H1 (cell line): ENCODE results near the gene ZNF423. TPM values are rescaled to one million over a fixed set of nuclear protein-coding genes. Genes with fewer than 3 reads are reported as not detected.

Source experiments
- CHD1 ChIP-seq: IDR thresholded peaks from 2 replicates; pipeline ENCODE4 v1.6.1; 2012; ENCODE audit warnings: low read depth, low read length, improper control_type of control experiment
- CHD7 ChIP-seq: fragments of 300-600 bp; sonication (generic); IDR thresholded peaks from 2 replicates; pipeline ENCODE4 v1.7.1; 2012; ENCODE audit warnings: low read length, moderate library complexity, mild to moderate bottlenecking, inconsistent platforms; ENCODE audit not compliant: insufficient replicate concordance
- EP300 ChIP-seq, 2 experiments: IDR thresholded peaks; 1 replicate in 1 of 2; 2 replicates in 1 of 2; pipeline ENCODE4 v1.6.1; 2011 to 2012; ENCODE audit warnings: low read depth in 2 of 2, low read length in 2 of 2, mild to moderate bottlenecking in 2 of 2, borderline replicate concordance in 1 of 2, inconsistent platforms in 1 of 2, moderate library complexity in 1 of 2
- GTF2F1 ChIP-seq: IDR thresholded peaks from 2 replicates; pipeline ENCODE4 v1.6.1; 2012; ENCODE audit warnings: low read depth, low read length, improper control_type of control experiment, borderline replicate concordance
- HDAC2 ChIP-seq, 2 experiments: fragments of 300-600 bp in 1 of 2; sonication (generic) in 1 of 2; IDR thresholded peaks; 2 replicates each; pipeline ENCODE4 v1.6.1; 2011 to 2012; ENCODE audit warnings: low read depth in 2 of 2, low read length in 2 of 2, mild to moderate bottlenecking in 2 of 2, moderate library complexity in 2 of 2, borderline replicate concordance in 1 of 2, inconsistent platforms in 1 of 2
- JUN ChIP-seq: IDR thresholded peaks from 2 replicates; pipeline ENCODE4 v1.6.1; 2011; ENCODE audit warnings: low read depth, mild to moderate bottlenecking, improper control_type of control experiment, low read length
- MAFK ChIP-seq: IDR thresholded peaks from 2 replicates; pipeline ENCODE4 v1.6.1; 2012; ENCODE audit warnings: low read depth, mild to moderate bottlenecking, improper control_type of control experiment, low read length
- POLR2AphosphoS5 ChIP-seq: IDR thresholded peaks from 2 replicates; pipeline ENCODE4 v1.6.1; 2011; ENCODE audit warnings: low read depth, low read length
- SRF ChIP-seq: IDR thresholded peaks from 2 replicates; pipeline ENCODE4 v1.6.1; 2011; ENCODE audit warnings: mild to moderate bottlenecking, low read depth, low read length, moderate library complexity
- TAF1 ChIP-seq: IDR thresholded peaks from 2 replicates; pipeline ENCODE4 v1.6.1; 2011; ENCODE audit warnings: mild to moderate bottlenecking, low read depth, low read length
- TAF7 ChIP-seq: optimal IDR thresholded peaks from 2 replicates; pipeline ENCODE3; 2011; ENCODE audit warnings: low read depth, mild to moderate bottlenecking, inconsistent platforms, low read length, moderate library complexity, borderline replicate concordance
- polyA plus RNA-seq, 7 experiments: library from polyadenylated mRNA; depleted of rRNA in 3 of 7; stranded (reverse) in 5 of 7; unstranded in 2 of 7; fragments of >200 nt in 5 of 7; fragments of 200-250 nt in 2 of 7; gene quantifications; 1 replicate in 5 of 7; 2 replicates in 1 of 7; 4 replicates in 1 of 7; pipeline versions ENCODE4 v1.2.1 to v1.2.3, GENCODE V29; 2011 to 2013; ENCODE audit warnings: missing spikeins in 2 of 7, mixed read lengths in 2 of 7
- total RNA-seq: library from RNA; stranded (reverse); fragmentation: NEBNext Ultra II Directional; extraction: Animal tissue kit (Norgen Biotek cat#: 25700); gene quantifications from 2 replicates; pipeline ENCODE4 v1.2.1, GENCODE V29; 2021

Gene ZNF423
- total and polyA plus RNA-seq, 2 of the 8 experiments (the other 6 are each of a cell fraction or from before 2014, with no cell fraction given) = 38.2 to 52.3 TPM

- TF ChIP-seq CHD7 (no peak), POLR2AphosphoS5 (no peak), TAF1 (no peak), CHD1 (no peak), JUN (no peak), TAF7 (no peak), HDAC2 (IDR thresholded peaks at IDR 0.05; ENCODE audit: borderline replicate concordance in 1 of 2, low read depth in 2 of 2, low read length in 2 of 2) (no peak), MAFK (no peak), SRF (no peak), EP300 (IDR thresholded peaks at IDR 0.05; ENCODE audit: borderline replicate concordance in 1 of 2, low read depth in 2 of 2, low read length in 2 of 2) (no peak), GTF2F1 (no peak)
Observed at GRCh38 chr16:49659356-49659755, 196.6 kb downstream of the ZNF423 start (continued).
